GM18868 (cell line): ENCODE data around the gene SLC33A1.
"Not testable (repeated sequence)": the region's sequence is repeated elsewhere in the genome, so short reads cannot be mapped to it uniquely, and the experiment has no call there.

Experiments
- ATAC-seq: cut with Tn5 transposase; IDR thresholded peaks from one replicate; pipeline ENCODE4 v1.9.1; 2021; ENCODE audit warnings: mild to moderate bottlenecking, moderate library complexity; ENCODE audit not compliant: unreplicated experiment

SLC33A1 gene

GRCh38 chr3:155862290-155862982, 8.2 kb upstream of the SLC33A1 start:
- ATAC-seq, result not testable (repeated sequence)

- ATAC-seq, result no peak
Measured at GRCh38 chr3:155861476-155862183, 7.4 kb upstream of the SLC33A1 start.

- not testable (repeated sequence) for ATAC-seq
Measured at GRCh38 chr3:155860424-155860823, 6.2 kb upstream of the SLC33A1 start.

GRCh38 chr3:155859859-155860258, 5.6 kb upstream of the SLC33A1 start:
- ATAC-seq, result peak; percentile 68

GRCh38 chr3:155853214-155854140, 750 bp downstream of the SLC33A1 start:
- ATAC-seq, result peak; percentile 1

GRCh38 chr3:155852341-155852740, 1.9 kb downstream of the SLC33A1 start:
- no peak for ATAC-seq

- ATAC-seq, result not testable (repeated sequence)
Measured at GRCh38 chr3:155849404-155849803, 4.8 kb downstream of the SLC33A1 start.

- no peak for ATAC-seq
Measured at GRCh38 chr3:155847993-155848392, 6.2 kb downstream of the SLC33A1 start.

GRCh38 chr3:155846119-155846518, 8.1 kb downstream of the SLC33A1 start:
- ATAC-seq, result peak; percentile 49

- no peak for ATAC-seq
Measured at GRCh38 chr3:155843569-155843968, 10.7 kb downstream of the SLC33A1 start.

- no peak for ATAC-seq
Measured at GRCh38 chr3:155835341-155836071, 18.7 kb downstream of the SLC33A1 start.

GRCh38 chr3:155828490-155829098, 25.6 kb downstream of the SLC33A1 start:
- not testable (repeated sequence) for ATAC-seq

GRCh38 chr3:155815030-155815545, 39.1 kb downstream of the SLC33A1 start:
- ATAC-seq, result no peak

- not testable (repeated sequence) for ATAC-seq
Measured at GRCh38 chr3:155813224-155813623, 41.0 kb downstream of the SLC33A1 start.

- ATAC-seq, result no peak
Measured at GRCh38 chr3:155809181-155809580, 45.0 kb downstream of the SLC33A1 start.

- no peak for ATAC-seq
Measured at GRCh38 chr3:155807823-155808222, 46.4 kb downstream of the SLC33A1 start.

- peak; percentile 96 for ATAC-seq
Measured at GRCh38 chr3:155805802-155806618, 48.2 kb downstream of the SLC33A1 start, which contains the start of gene C3orf33. Gene C3orf33 (minus strand): TSS chr3:155806278. CDS start chr3:155806252, 26 bp downstream.

GRCh38 chr3:155805204-155805801, 48.9 kb downstream of the SLC33A1 start:
- no peak for ATAC-seq

GRCh38 chr3:155804323-155804722, 49.9 kb downstream of the SLC33A1 start:
- ATAC-seq, result no peak
